ENCODE data around the gene KIF26B.

KIF26B gene

GRCh38 chr1:245420926-245421325 lies 266.1 kb downstream of the KIF26B start:
- DNase-seq (ENCODE audit: low read depth, low spot score): no peak

- DNase-seq (ENCODE audit: low read depth, low spot score): no peak
Observed at GRCh38 chr1:245428681-245429080, 273.9 kb downstream of the KIF26B start.

GRCh38 chr1:245431706-245432105 lies 276.9 kb downstream of the KIF26B start:
- DNase-seq (ENCODE audit: low read depth, low spot score): no peak

- DNase-seq (ENCODE audit: low read depth, low spot score): no peak
Observed at GRCh38 chr1:245432228-245432875, 277.6 kb downstream of the KIF26B start.

- DNase-seq (ENCODE audit: low read depth, low spot score): no peak
Observed at GRCh38 chr1:245433561-245433960, 278.8 kb downstream of the KIF26B start.

GRCh38 chr1:245434280-245434679 lies 279.5 kb downstream of the KIF26B start:
- no peak for DNase-seq (ENCODE audit: low read depth, low spot score)

DNA sequence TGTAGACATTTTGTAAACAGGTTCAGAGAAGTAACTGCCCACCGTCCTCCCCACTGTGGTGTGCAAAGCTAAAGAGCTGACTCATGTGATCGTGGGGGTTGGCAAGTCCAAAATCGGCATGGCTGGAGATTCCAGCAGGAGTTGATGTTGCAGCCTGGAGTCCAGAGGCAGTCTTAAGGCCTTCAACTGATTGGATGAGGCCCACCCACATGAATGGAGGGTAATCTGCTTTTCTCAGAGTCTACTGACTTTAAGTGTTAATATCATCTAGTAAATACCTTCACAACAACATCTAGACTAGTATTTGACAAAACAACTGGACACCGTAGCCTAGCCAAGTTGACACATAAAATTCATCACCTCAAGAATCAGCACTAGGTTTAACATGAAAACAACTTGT lies 281.6 kb downstream of the KIF26B start:
- DNase-seq (ENCODE audit: low read depth, low spot score): no peak

DNA sequence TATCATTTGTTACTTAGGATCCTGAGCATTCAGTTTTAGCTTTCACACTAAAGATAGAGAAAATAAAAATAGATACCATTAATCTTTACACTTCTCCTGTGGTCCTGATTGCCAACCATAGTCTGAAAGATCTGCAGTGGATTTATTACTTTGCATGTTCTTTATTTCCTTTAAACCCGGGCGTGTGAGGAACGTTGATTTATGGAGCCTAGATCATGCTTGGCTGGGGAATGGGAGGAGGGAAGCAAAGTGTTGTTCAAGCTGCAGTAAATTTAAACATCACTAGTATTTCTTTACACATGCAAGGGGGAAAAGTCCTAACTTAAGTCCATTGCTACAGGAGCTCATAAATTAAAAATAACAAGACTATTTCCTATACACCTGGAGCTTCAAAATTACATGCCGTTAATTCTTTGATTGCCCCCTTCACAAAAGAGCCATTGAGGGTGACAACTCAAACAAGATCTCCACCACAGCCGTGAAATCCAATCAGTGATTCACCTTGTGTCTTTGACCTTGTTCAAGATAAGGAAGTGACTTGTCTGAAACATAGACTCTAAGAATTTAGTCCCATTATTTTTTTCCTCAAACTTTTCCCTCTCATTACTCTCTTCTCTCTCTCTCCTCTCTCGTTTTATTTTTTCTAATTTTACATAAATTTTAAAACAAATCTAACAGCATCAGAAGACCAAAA lies 282.7 kb downstream of the KIF26B start:
- no peak for DNase-seq (ENCODE audit: low read depth, low spot score)

- DNase-seq (ENCODE audit: low read depth, low spot score): no peak
Observed at GRCh38 chr1:245440922-245441321, 286.1 kb downstream of the KIF26B start.

GRCh38 chr1:245441689-245442088 lies 286.9 kb downstream of the KIF26B start:
- no peak for DNase-seq (ENCODE audit: low read depth, low spot score)

- DNase-seq (ENCODE audit: low read depth, low spot score): no peak
Observed at GRCh38 chr1:245444147-245444828, 289.5 kb downstream of the KIF26B start.

- no peak for DNase-seq (ENCODE audit: low read depth, low spot score)
Observed at GRCh38 chr1:245444945-245445344, 290.2 kb downstream of the KIF26B start.

DNA sequence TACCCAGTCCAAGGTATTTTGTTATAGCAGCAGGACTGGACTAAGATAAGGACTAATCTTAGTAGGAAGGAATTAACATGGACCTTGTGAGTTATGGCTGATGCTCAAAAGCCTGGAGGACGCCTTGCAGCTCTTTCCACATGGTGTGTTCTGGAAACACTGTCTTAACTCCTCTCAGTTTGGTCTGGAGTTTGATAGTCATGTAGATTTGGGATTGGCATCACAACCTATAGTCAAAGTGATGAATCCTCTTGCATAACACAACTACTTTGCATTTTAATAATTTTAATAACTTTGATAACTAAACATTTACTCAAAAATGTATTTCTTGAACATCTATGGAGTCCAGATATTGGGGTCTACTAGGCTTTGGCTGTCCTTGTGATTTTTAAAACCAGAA lies 293.7 kb downstream of the KIF26B start:
- no peak for DNase-seq (ENCODE audit: low read depth, low spot score)

GRCh38 chr1:245448975-245449431 lies 294.2 kb downstream of the KIF26B start:
- no peak for DNase-seq (ENCODE audit: low read depth, low spot score)

DNA sequence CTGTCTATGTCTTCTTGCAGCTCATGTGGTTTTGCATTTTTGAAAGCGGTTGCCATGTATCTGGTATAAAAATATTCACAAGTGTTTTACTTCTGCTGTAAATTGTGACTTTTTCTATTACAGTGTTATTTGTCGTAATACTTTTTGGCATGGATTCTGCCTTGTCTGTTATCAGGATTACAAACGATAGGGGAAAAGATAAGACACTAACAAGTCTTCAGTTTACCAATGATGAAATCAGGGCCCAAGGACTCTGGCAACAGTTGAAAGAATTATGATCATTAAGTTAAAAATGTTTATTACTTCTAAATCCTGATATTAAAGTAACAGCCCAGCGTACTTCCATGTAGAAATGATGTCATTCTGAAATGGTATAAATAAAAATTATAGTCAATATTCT lies 298.8 kb downstream of the KIF26B start:
- no peak for DNase-seq (ENCODE audit: low read depth, low spot score)

DNA sequence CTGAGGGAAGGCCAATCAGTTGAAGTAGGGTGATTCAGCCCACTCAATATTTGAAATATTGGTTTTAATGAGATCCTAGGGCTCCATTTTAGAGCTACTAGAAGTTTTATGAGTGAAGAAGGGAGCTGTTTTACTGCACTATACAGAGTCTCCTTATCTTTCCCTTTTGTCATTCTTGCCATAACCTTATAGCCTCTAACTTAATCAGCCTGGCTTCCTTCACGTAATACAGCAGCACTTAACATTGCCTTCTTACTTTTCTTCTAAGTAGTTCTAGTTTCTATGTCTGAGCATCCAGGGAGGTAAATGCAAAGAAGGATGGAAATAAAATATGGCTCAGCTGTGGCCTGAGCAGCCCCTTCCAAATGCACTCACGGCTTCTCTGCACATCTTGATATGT lies 299.3 kb downstream of the KIF26B start:
- no peak for DNase-seq (ENCODE audit: low read depth, low spot score)

GRCh38 chr1:245457562-245457961 lies 302.8 kb downstream of the KIF26B start:
- DNase-seq (ENCODE audit: low read depth, low spot score): no peak

GRCh38 chr1:245458234-245458633 lies 303.4 kb downstream of the KIF26B start:
- no peak for DNase-seq (ENCODE audit: low read depth, low spot score)

DNA sequence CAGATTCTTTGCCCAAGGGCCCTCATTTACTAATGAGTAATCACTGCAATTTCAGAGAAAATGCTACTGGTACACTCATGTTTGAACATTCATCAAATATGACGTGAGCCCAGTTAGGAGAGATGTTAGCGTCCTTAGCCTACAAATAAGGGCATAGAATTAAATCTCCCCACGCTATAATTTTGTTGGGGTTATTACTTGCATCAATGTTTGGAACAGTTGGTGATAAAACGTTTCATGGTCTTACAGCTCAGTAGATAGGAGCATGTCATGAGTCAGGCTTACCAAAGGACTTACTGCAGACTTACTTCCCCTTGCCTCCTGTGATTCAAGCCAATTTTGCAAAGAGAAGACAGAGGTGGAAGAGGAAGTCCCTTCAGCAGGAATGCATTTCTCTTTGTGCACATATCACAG lies 304.0 kb downstream of the KIF26B start:
- no peak for DNase-seq (ENCODE audit: low read depth, low spot score)

- DNase-seq (ENCODE audit: low read depth, low spot score): no peak
Observed at GRCh38 chr1:245459621-245460020, 304.8 kb downstream of the KIF26B start.

GRCh38 chr1:245461681-245462080 lies 306.9 kb downstream of the KIF26B start:
- no peak for DNase-seq (ENCODE audit: low read depth, low spot score)

DNA sequence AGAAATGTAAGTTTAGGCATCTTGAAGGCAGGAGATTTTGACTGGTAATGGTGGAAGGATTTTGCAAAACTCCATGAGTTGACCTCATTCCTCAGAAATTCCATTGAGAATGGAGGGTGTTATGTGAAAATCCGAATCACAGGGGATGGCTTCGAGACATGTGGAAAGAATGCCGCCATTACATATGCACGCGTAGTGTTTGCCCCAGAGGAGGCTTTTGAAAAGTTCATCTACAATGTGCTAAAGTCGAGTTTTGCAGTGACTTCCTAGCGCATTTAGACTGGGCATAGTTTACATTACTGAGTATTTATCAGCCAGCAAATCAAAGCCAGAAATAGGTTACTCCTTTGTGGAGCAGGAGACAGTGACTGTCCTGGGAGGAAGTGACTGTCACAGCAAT lies 307.4 kb downstream of the KIF26B start:
- no peak for DNase-seq (ENCODE audit: low read depth, low spot score)
